ENCODE results near the gene IGF2BP3.

Gene IGF2BP3

GRCh38 chr7:23266918-23267317 is 203.4 kb downstream of the IGF2BP3 start:
- Histone ChIP-seq H3K36me3 (ENCODE audit: control insufficient read depth in 5 of 5, insufficient read depth in 5 of 5, low read length in 5 of 5) (peaks cover 5 to 36% (median 24%) of the 10 kb centered on the region in 5 donors), H3K9me3 (ENCODE audit: control insufficient read depth in 5 of 5, low read length in 5 of 5) (no peaks in the 10 kb centered on the region), H3K9ac (ENCODE audit: low read length in 5 of 5) (no peak overlapping the region), H3K27ac (ENCODE audit: low read depth, low read length) (no peak overlapping the region), H3K27me3 (ENCODE audit: control insufficient read depth in 5 of 5, insufficient read depth in 4 of 5, low read length in 5 of 5) (peaks cover 0 to 5% (median 0%) of the 10 kb centered on the region in 5 donors), H3K4me1 (ENCODE audit: control insufficient read depth in 5 of 5, insufficient read depth in 5 of 5, low read length in 5 of 5) (no peaks in the 10 kb centered on the region), H3K4me3 (ENCODE audit: low read depth in 1 of 5, low read length in 5 of 5) (no peak overlapping the region)

- no peaks in the 10 kb centered on the region for H3K9me3 ChIP-seq (ENCODE audit: control insufficient read depth in 5 of 5, low read length in 5 of 5)
- H3K4me3 ChIP-seq (ENCODE audit: low read depth in 1 of 5, low read length in 5 of 5), result no peak overlapping the region
- H3K36me3 ChIP-seq (ENCODE audit: control insufficient read depth in 5 of 5, insufficient read depth in 5 of 5, low read length in 5 of 5), result peaks cover 0 to 38% (median 16%) of the 10 kb centered on the region in 5 donors
- peaks cover 0 to 5% (median 0%) of the 10 kb centered on the region in 5 donors for H3K27me3 ChIP-seq (ENCODE audit: control insufficient read depth in 5 of 5, insufficient read depth in 4 of 5, low read length in 5 of 5)
- no peak overlapping the region for H3K27ac ChIP-seq (ENCODE audit: low read depth, low read length)
- H3K9ac ChIP-seq (ENCODE audit: low read length in 5 of 5), result no peak overlapping the region
- no peaks in the 10 kb centered on the region for H3K4me1 ChIP-seq (ENCODE audit: control insufficient read depth in 5 of 5, insufficient read depth in 5 of 5, low read length in 5 of 5)
These were observed 205.3 kb downstream of the IGF2BP3 start for GRCh38 chr7:23264916-23265458.

- Histone ChIP-seq H3K4me1 (ENCODE audit: control insufficient read depth in 5 of 5, insufficient read depth in 5 of 5, low read length in 5 of 5) (no peaks in the 10 kb centered on the region), H3K9ac (ENCODE audit: low read length in 5 of 5) (no peak overlapping the region), H3K9me3 (ENCODE audit: control insufficient read depth in 5 of 5, low read length in 5 of 5) (no peaks in the 10 kb centered on the region), H3K27me3 (ENCODE audit: control insufficient read depth in 5 of 5, insufficient read depth in 4 of 5, low read length in 5 of 5) (no peaks in the 10 kb centered on the region), H3K27ac (ENCODE audit: low read depth, low read length) (no peak overlapping the region), H3K36me3 (ENCODE audit: control insufficient read depth in 5 of 5, insufficient read depth in 5 of 5, low read length in 5 of 5) (peaks cover 6 to 39% (median 14%) of the 10 kb centered on the region in 5 donors), H3K4me3 (ENCODE audit: low read depth in 1 of 5, low read length in 5 of 5) (no peak overlapping the region)
These were observed 208.3 kb downstream of the IGF2BP3 start for GRCh38 chr7:23261843-23262452.

- Histone ChIP-seq H3K36me3 (ENCODE audit: control insufficient read depth in 5 of 5, insufficient read depth in 5 of 5, low read length in 5 of 5) (peaks cover 6 to 39% (median 9%) of the 10 kb centered on the region in 5 donors), H3K4me1 (ENCODE audit: control insufficient read depth in 5 of 5, insufficient read depth in 5 of 5, low read length in 5 of 5) (no peaks in the 10 kb centered on the region)
These were observed 209.9 kb downstream of the IGF2BP3 start for GRCh38 chr7:23260371-23260770.

More at GRCh38 chr7:23260371-23260770, 209.9 kb downstream of the IGF2BP3 start:
- H3K27ac ChIP-seq (ENCODE audit: low read depth, low read length), result no peak overlapping the region
- H3K9me3 ChIP-seq (ENCODE audit: control insufficient read depth in 5 of 5, low read length in 5 of 5), result no peaks in the 10 kb centered on the region
- H3K9ac ChIP-seq (ENCODE audit: low read length in 5 of 5), result no peak overlapping the region
- no peaks in the 10 kb centered on the region for H3K27me3 ChIP-seq (ENCODE audit: control insufficient read depth in 5 of 5, insufficient read depth in 4 of 5, low read length in 5 of 5)
- no peak overlapping the region for H3K4me3 ChIP-seq (ENCODE audit: low read depth in 1 of 5, low read length in 5 of 5)

Measured in subcutaneous abdominal adipose tissue (tissue), 5 donors.